ENCODE results near the gene LRRC26. TPM values are rescaled to one million over a fixed set of nuclear protein-coding genes. Genes with fewer than 3 reads are reported as not detected.

Gene LRRC26
- polyA plus RNA-seq, 3 donors = 0.40 to 0.47 TPM; not detected in 1

GRCh38 chr9:137200311-137201204 is 30.7 kb upstream of the LRRC26 start, which contains the start of gene TPRN:
Gene TPRN, minus strand, starts transcription at chr9:137200741. Its CDS starts 30 bp downstream, at chr9:137200711.
- WGBS, 3 donors = 0 to 1% (median 0%) methylated on average over 68 to 114 of the region's 118 CpGs
- H3K27ac ChIP-seq (ENCODE audit: low read depth, low read length) = no peak within 1 kb of the TSS

GRCh38 chr9:137199411-137200121 is 29.7 kb upstream of the LRRC26 start:
- no peak overlapping the region for H3K27ac ChIP-seq (ENCODE audit: low read depth, low read length)
- 8 to 17% (median 10%) methylated on average over 33 to 51 of the region's 51 CpGs for WGBS, 3 donors

DNA sequence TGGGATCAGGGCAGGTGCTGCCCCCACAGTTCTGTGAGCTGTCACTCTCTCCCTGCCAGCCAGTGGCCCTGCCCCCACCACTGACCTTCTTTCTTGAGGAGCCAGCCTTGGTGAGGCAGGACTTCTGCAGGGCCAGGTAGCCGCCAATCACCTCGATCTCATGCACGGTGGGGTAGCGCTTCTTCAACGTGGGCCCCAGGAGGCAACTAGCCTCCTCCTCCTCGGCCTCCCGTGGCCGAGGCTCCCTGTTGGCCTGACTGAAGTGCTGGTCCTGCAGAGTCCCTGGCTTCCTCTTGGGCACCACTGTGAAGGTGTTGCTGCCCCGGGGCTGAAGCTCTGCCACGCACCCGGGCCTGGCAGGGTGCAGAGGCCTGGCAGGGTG is 29.0 kb upstream of the LRRC26 start:
- H3K27ac ChIP-seq (ENCODE audit: low read depth, low read length) = no peak overlapping the region
- WGBS, 3 donors = 24 to 79% (median 65%) methylated on average over 11 of the region's 11 CpGs

GRCh38 chr9:137198051-137198901 is 28.4 kb upstream of the LRRC26 start:
- 32 to 81% (median 75%) methylated on average over 18 to 19 of the region's 19 CpGs for WGBS, 3 donors
- H3K27ac ChIP-seq (ENCODE audit: low read depth, low read length) = no peak overlapping the region

DNA sequence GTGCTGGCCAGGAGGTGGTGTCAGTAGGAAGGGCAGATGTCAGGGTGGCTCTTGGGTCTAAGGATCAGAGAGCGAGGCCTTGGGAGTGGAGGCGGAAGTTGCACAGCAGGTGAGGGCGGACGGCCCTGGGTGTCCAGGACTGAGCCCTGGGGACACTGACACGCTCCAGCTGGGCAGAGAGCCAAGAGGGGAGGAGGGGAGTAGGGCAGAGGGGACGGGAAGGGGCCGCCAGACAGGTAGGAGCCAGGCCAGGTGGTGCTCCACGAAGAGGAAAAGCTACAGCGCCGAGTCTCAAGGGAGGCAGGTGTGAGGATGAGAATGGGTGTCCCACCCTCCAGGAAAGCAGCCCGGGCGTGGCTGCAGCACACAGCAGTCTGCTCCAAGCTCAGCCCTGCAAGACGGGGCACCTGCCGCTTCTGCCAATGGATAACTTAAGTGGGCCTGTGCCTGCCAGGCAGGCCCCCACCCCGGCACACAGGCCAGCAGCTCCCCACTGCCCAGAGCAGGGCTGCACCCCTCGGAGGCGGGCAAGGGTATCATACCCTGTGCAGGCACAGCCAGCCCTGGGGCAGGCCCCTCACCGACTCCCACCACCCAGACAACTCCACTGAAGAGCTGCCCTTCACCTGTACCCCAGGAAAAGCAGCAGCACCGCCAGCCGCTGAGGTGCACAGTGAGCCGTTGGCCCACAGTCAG is 25.8 kb upstream of the LRRC26 start:
- H3K27ac ChIP-seq (ENCODE audit: low read depth, low read length) = no peak overlapping the region
- WGBS, 3 donors = 31 to 88% (median 85%) methylated on average over 19 to 21 of the region's 21 CpGs

- WGBS, 3 donors = 38 to 90% (median 74%) methylated on average over 10 of the region's 10 CpGs
- H3K27ac ChIP-seq (ENCODE audit: low read depth, low read length) = no peak overlapping the region
These were observed 25.1 kb upstream of the LRRC26 start for GRCh38 chr9:137194909-137195308.

- 33 to 76% (median 72%) methylated on average over 16 of the region's 16 CpGs for WGBS, 3 donors
- no peak overlapping the region for H3K27ac ChIP-seq (ENCODE audit: low read depth, low read length)
These were observed 24.5 kb upstream of the LRRC26 start for GRCh38 chr9:137194388-137194787.

DNA sequence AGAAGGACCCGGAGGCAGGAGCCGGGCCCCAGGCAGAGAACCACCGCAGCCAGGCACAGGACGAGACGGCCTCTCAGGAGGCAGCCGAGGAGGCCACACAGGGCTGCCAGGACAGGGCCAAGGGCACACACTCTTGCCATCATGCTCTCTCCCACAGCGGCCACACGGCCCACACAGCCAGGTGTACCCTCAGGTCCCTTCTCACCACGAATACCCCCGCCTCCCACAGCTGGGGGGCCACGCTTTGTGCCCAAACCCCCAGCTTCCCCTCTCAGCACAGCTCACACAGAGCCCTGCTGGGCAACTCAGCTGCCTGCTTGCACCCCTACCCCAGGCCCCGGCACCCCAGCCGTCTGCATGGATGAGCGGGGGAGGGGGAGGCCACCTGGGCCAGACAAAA is 23.9 kb upstream of the LRRC26 start:
- 75 to 88% (median 83%) methylated on average over 11 to 14 of the region's 14 CpGs for WGBS, 3 donors

GRCh38 chr9:137192859-137193258 is 23.0 kb upstream of the LRRC26 start:
- WGBS, 3 donors = 73 to 79% (median 74%) methylated on average over 2 of the region's 2 CpGs
- H3K27ac ChIP-seq (ENCODE audit: low read depth, low read length) = no peak overlapping the region

More for the DNA sequence above, 23.9 kb upstream of the LRRC26 start:
- no peak overlapping the region for H3K27ac ChIP-seq (ENCODE audit: low read depth, low read length)

- 66 to 79% (median 76%) methylated on average over 10 of the region's 10 CpGs for WGBS, 3 donors
- no peak overlapping the region for H3K27ac ChIP-seq (ENCODE audit: low read depth, low read length)
These were observed 22.6 kb upstream of the LRRC26 start for GRCh38 chr9:137192448-137192780.

DNA sequence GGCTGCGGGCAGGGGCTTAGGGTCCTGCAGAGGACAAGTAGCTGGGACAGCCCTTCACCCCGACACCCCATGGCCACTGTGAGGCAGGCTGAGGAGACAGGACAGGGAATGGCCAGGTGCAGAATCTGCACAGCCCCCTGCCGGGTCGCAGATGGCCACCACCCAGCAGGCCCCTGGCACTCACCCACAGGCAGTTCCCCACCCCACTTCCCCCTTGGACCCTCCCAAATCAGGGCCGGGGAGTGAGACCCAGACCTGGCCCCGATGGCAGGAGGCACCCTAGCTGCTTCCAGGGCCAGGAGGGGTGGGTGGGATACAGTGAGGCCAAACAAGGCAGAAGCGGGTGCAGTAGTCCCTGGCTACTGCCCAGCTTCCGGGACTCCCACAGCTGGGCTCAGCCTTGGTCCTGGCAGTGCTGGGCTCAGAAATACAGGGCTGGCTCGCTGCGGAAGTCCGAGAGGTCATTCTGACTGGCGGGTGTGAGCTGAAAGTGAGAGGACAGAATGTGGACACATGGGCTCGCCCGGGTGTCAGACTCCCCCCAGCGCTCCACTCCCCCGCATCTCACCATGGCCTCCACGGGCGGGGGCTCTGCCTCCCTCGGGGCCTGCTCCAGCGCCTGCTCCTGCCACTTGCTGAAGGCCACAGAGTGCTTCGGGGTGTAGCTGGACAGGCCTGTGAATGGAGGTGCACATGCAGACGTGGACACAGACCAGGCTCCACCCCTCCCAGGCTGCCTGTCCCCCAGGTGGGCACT is 22.0 kb upstream of the LRRC26 start:
- H3K27ac ChIP-seq (ENCODE audit: low read depth, low read length) = no peak overlapping the region
- 67 to 84% (median 81%) methylated on average over 21 to 22 of the region's 22 CpGs for WGBS, 3 donors

- no peak overlapping the region for H3K27ac ChIP-seq (ENCODE audit: low read depth, low read length)
- WGBS, 3 donors = 56 to 78% (median 72%) methylated on average over 3 of the region's 3 CpGs
These were observed 21.4 kb upstream of the LRRC26 start for GRCh38 chr9:137191245-137191644.

DNA sequence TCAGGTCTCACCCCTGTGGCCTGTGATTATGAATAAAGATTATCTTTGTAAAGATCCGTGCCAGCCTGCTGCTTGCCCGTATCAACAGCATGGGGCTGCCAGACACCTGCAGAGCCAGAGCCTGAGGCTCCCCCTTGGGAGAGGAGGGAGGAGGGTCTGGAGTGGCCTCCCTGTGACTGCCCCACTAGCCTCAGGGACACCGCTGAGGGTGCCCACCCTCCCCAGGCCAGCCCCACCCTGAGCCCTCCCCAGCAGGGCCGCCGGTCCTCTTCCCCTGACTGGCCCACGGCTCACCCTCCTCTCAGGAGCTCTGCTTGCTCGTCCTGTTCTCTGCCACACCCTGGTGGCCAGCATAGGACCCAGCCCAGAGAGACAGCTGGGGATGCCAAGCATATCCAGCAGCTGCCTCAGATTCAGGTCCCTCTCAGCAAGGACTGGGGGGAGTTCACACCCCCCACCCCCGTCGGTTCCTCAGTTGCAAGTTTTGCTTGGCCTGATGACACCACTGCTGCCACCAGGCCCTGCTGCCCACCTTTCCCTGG is 20.5 kb upstream of the LRRC26 start:
- 43 to 80% (median 65%) methylated on average over 9 of the region's 9 CpGs for WGBS, 3 donors
- H3K27ac ChIP-seq (ENCODE audit: low read depth, low read length) = no peak overlapping the region

DNA sequence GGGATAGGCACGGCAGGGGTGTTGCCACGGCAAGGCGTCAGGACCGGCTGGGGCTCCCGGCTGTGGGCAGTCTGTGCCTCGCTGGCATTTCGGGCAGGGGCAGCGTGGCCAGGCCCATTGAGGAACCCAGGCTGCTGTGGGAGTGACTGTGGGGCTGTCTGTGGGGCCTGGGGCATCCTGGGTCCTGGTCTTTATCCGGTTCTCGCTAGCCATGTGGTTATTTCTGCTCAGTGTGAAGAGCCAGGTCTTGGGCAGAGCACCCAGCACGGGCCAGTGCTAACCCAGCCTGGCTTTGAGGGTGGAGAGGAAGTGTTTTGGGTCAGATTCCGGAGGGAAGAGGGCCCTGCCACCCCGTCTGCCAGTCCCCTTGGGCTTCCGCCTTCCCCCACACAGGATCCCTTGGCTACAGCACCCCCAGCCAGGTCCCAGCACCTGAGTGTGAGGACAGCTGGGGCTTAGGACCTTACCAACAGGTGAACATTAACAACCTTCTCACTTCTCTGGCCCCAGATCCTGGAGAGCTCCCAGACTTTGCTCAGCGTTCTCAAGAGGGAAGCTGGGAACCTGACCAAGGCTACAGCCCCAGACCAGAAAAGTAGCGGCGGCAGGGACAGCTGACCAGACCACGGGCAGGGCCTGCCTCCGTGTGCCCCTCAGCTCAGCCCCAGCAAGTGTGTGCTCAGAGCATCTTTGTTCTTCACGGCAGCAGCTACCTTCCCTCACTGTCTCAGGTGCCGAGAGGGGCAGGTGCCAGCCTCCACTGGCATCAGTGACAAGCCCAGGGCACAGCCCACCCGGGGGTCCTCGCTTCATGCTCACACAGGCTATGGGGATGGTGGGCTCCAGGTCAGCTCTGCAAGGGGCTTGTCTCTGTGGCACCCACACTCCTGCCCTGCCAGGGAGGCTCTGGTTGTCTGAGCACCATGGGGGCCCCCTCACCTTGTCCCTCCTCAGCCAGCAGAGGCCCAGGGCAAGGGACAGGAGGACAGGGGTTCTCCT is 19.7 kb upstream of the LRRC26 start:
- H3K27ac ChIP-seq (ENCODE audit: low read depth, low read length) = no peak overlapping the region
- 16 to 32% (median 29%) methylated on average over 21 to 23 of the region's 23 CpGs for WGBS, 3 donors

DNA sequence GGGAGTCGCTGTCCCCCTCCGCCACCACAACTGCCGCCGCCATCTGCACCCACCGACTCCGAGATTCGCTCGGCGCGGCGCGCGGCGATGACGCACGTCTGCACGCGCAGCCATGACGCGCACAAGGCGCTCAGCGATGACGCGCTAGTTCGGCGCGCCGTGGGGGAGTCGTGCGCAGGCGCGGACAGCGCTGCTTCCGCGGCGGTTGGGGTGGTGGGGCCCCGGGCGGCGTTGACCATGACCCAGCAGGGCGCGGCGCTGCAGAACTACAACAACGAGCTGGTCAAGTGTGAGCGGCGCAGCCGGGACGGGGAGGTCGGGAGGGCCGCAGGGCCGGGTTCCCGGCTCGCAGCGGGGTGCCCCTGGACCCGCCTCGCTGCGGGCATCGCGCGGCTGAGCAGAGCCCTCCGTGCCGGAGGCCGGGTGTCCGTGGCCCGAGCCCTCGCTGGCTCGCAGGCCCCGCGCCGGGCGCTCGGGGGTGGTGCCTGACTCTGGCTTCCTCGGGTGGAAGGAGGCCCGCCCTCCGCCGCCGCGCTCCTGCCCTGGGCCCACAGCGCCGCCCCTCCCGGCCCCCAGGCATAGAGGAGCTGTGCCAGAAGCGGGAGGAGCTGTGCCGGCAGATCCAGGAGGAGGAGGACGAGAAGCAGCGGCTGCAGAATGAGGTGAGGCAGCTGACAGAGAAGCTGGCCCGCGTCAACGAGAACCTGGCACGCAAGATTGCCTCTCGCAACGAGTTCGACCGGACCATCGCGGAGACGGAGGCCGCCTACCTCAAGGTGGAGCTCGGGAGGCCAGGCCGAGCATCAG is 18.8 kb upstream of the LRRC26 start, which contains the start of the genes ANAPC2 and SSNA1:
TSS of gene ANAPC2 (minus strand) at position 71 of the 807 bp plus-strand sequence. CDS start at position 43, 28 bp downstream.
TSS of gene SSNA1 (plus strand) at position 187 of the 807 bp plus-strand sequence. CDS start at position 238, 51 bp downstream.
- 0% methylated on average over 68 to 98 of the region's 98 CpGs for WGBS, 3 donors

More for the DNA sequence above, 18.8 kb upstream of the LRRC26 start, which contains the start of the genes ANAPC2 and SSNA1:
- peak within 1 kb of the TSS; percentile 62 for H3K27ac ChIP-seq (ENCODE audit: low read depth, low read length)
